Sciatic nerve (tissue), 2 donors: ENCODE data around the gene POLG2. TPM values are rescaled to one million over a fixed set of nuclear protein-coding genes. Genes with fewer than 3 reads are reported as not detected.
"Not testable (repeated sequence)": the region's sequence is repeated elsewhere in the genome, so short reads cannot be mapped to it uniquely, and the experiment has no call there.

ENCODE experiments used
- ATAC-seq: fragments of 200-7000 bp; cut with Tn5 transposase; one replicate; pipeline ENCODE4 v1.9.1; 2020; ENCODE audit warnings: mild to moderate bottlenecking, moderate library complexity
- DNase-seq: peaks from one replicate; pipeline ENCODE4 v3.0.0-alpha.2; 2020; ENCODE audit warnings: low spot score
- intact Hi-C: fragments of 100-400 bp; cut with DNase I; formaldehyde crosslinking; loops from one replicate; pipeline ENCODE4 v1.14.2; 2022
- total RNA-seq: library from RNA; stranded (reverse); fragmentation: NEBNext Ultra II Directional; extraction: Animal tissue kit (Norgen Biotek cat#: 25700); gene quantifications from one replicate; pipeline ENCODE4 v1.2.1, GENCODE V29; 2021
- donor health status: DM: no; HTN: no; CAD: no.
- donor health status: DM: no; HTN: no; CAD: no.

Gene POLG2
- total RNA-seq, 1 donor from 2014 or later = 19.4 TPM

DNA sequence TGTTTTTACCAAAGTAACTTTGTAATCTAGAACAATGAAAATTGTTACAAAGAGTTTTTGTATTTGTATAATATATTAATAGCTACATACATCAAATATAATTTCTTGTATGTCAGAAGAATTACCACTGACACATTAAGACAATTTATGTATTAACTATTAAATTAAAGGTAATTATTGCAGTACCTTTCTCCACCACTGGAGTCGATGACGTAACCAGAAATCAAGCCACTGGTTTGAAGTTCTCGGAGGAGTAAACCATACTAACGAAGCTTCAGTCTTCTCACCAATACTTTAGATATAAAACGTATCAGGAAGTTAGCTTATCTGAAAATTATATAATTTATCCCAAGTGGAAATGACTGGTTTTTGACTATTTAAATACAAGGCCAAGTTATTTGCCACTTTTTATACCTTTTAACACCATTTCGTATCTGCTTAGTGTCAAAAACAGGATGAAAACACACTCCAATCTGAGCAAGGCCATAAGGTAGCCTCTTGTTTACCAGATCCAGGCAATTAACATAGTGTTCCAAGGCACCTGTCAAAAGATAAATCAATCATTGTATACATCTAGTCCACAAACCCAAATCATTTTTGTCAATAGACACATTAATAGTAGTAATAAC, 4.3 kb downstream of the POLG2 start:
- intact Hi-C loops = no loop called here
- DNase-seq = no peak
- no peak for ATAC-seq

- intact Hi-C loops = no loop called here
- DNase-seq = no peak
- ATAC-seq = no peak
These were observed 4.9 kb downstream of the POLG2 start for GRCh38 chr17:64491994-64492393.

DNA sequence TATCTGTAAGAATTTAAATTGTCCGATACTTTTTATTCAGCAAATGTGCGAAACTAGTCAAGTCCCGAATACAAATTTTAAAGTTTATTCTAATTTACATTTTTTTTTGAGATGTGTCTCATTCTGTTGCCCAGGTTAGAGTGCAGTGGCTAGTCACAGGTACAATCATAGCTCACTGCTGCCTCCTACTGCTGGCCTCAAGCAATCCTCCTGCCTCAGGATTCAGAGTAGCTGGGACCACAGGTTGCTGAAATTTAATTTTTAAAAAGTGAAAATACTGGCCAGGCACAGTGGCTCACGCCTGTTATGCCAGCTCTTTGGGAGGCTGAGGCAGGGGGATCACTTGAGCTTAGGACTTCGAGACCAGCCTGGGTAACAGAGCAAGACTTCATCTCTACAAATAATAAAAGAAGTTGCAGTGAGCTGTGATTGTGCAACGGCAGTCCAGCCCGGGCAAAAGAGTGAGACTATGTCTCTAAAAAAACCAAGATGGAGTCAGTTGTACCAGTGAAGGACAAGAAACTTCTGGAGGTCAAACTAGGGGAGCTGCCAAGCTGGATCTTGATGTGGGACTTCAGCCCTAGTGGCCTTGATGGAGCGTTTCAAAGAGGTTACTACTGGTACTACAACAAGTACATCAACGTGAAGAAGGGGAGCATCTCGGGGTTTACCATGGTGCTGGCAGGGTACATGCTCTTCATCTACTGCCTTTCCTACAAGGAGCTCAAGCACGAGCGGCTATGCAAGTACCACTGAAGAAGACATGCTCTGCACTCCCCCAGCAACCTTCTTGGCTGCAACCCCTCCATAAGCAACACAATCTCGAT, 5.6 kb downstream of the POLG2 start:
- ATAC-seq = no peak
- DNase-seq = no peak
- intact Hi-C loops = no loop called here

- ATAC-seq (no peak), DNase-seq (no peak)
- intact Hi-C loops = no loop called here
These were observed 8.6 kb downstream of the POLG2 start for GRCh38 chr17:64488301-64488700.

DNA sequence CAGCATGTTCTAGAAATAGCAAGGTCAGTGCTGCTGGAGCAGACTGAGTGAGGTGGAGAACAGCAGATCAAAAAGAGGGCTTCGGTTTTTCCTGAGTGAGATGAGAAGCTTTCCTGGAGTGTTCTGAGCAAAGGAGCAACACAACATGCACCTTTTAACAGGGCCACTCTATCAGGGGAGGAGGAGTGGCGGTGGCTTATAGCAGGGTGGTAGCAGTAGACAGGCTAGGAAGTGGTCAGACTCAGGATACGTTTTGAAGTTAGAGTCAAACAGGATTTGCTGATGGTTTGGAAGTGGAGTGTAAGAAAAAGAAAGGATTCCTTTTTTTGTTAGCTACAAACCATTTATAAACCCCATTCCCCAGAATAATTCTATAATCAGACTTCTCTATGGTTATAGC, 12.5 kb downstream of the POLG2 start:
- no peak for ATAC-seq
- DNase-seq = no peak
- intact Hi-C loops = no loop called here

- intact Hi-C loops = no loop called here
- no peak for DNase-seq
- ATAC-seq = no peak
These were observed 15.9 kb downstream of the POLG2 start for GRCh38 chr17:64480951-64481350.

- DNase-seq (no peak), ATAC-seq (no peak)
- intact Hi-C loops = no loop called here
These were observed 19.0 kb downstream of the POLG2 start for GRCh38 chr17:64477849-64478248.

DNA sequence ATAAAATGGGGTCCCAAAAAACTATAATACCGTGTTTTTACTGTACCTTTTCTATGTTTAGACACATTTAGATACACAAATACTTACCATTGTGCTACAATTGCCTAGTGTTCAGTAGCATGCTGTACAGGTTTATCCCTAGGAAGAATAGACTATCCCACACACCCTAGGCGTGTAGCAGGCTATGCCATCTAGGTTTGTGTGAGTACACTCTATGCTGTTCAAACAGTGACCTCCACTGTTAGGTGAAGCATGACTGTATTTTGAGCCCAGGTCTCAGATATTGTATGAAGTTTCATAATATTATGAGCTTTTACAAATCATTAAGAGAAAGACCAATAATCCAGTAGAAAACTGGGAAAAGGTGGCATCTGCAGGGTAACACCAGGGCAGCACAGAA, 24.3 kb downstream of the POLG2 start:
- no peak for DNase-seq
- intact Hi-C loops = no loop called here
- no peak for ATAC-seq

DNA sequence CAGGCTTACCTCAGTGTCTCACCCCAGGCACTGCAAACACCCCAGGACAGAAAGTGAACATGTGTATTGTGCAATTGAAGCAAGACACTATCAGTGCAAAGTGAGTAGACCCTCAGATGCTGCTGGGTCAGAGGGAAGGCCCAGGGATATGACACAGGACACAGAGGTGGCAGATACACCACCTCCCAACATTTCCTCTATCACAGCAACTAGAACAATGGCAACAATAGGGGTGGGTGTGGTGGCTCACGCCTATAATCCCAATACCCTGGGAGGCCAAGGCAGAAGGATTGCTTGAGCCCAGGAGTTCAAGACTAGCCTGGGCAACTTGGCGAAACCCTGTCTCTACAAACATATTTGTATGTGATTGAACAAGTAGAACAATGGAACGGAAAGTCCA, 25.4 kb downstream of the POLG2 start:
- intact Hi-C loops = no loop called here
- DNase-seq (no peak), ATAC-seq (no peak)

DNA sequence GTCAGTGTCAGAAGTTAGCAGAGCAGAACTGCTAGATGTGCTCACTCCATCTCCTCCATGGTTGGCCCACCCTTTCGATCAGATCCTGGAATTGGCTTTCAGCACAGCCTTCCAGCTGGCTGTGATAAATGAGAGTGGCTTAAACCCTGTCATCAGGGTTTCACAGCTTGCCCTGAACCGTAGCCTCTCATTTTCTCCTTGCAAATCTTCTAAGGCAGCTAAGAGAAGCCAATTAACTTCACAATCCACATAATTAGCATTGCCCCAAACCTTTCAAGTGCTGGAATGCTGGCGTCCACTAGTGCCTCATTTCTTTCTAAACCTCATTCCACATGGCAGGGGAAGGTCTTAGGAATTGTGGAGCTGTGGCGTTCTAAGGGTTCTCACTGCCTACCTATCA, 26.2 kb downstream of the POLG2 start:
- ATAC-seq (no peak), DNase-seq (no peak)
- intact Hi-C loops = no loop called here

DNA sequence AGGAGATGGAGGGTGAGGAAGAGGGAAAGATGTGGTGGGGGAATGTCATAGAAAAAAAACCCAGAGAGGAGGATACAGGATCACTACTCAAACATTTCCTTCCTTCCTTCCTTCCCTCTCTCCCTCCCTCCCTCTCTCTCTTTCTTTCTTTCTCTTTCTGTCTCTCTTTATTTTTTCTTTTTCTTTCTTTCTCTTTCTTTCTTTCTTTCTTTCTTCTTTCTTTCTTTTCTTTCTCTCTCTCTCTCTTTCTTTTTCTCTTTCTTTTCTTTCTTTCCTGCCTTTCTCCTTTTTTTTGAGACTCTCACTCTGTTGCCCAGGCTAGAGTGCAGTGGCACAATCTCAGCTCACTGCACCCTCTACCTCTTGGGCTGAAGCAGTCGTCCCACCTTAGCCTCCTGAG, 30.0 kb downstream of the POLG2 start:
- DNase-seq, ATAC-seq, intact Hi-C loops: not testable (repeated sequence)

DNA sequence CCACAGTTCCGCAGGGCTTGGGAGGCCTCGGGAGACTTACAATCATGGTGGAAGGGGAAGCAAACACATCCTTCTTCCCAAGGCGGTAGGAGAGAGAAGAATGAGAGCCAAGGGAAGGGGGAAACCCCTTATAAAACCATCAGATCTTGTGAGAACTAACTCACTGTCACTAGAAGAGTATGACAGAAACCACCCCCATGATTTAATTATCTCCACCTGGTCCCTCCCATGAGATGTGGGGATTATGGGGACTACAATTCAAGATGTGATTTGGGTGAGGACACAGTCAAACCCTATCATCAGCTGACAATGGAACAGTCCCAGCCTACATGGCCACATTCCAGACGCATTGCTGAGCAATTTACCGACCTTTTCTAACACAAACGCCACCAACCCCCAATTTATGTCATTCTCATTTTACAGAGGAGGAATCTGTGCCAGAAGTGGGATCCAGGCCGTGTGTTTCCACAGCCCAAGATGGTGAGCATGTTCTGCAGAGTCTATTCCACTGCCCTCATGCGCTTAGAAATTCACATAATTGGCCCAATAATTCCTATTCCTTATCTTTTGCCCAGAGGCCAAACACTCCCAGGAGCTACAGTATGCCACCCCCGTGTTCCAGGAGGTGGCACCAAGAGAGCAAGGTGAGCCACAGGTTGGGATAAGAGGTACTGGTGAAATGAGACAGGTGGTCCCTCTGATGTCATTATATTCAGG, 30.7 kb downstream of the POLG2 start:
- intact Hi-C loops = no loop called here
- ATAC-seq (no peak), DNase-seq (no peak)

GRCh38 chr17:64461788-64462187, 35.1 kb downstream of the POLG2 start:
- no peak for ATAC-seq
- intact Hi-C loops = no loop called here

GRCh38 chr17:64460955-64461354, 35.9 kb downstream of the POLG2 start:
- ATAC-seq (peak; percentile 63), DNase-seq (no peak)
- intact Hi-C loops = no loop called here

More at GRCh38 chr17:64461788-64462187, 35.1 kb downstream of the POLG2 start:
- no peak for DNase-seq

DNA sequence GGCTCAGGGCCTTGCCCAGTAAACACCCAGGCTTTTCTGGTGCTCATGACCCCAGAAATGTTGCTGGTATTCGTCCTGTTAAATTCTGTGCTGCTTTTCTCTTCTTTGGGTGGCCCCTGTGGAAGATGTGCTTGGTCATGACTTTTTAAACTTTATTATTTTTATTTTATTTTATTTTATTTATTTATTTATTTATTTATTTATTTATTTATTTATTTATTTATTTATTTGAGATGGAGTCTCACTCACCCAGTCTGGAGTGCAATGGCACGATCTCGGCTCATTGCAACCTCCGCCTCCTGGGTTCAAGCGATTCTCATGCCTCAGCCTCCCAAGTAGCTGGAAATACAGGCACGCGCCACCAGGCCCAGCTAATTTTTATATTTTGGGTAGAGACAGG, 37.0 kb downstream of the POLG2 start:
- DNase-seq, intact Hi-C loops, ATAC-seq: not testable (repeated sequence)

DNA sequence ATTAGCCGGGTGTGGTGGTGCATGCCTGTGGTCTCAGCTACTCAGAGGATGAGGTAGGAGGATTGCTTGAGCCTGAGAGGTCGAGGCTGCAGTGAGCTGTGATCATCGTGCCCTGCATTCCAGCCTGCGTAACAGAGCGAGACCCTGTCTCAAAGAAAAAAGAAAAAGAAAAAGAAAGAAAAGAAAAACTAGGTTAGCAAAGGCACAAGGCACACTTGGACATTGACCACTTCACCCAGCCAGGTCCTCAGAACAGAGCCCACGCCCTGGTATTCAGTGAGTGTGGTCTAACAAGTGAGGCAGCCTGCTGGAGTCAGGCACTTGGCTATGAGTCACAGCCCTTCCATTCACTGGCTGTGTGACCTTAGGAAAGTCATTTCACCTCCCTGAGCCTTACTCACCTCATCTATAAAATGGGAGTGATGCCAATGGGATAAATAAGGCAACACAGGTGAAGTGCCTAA, 37.5 kb downstream of the POLG2 start:
- intact Hi-C loops = no loop called here
- ATAC-seq (no peak), DNase-seq (no peak)

DNA sequence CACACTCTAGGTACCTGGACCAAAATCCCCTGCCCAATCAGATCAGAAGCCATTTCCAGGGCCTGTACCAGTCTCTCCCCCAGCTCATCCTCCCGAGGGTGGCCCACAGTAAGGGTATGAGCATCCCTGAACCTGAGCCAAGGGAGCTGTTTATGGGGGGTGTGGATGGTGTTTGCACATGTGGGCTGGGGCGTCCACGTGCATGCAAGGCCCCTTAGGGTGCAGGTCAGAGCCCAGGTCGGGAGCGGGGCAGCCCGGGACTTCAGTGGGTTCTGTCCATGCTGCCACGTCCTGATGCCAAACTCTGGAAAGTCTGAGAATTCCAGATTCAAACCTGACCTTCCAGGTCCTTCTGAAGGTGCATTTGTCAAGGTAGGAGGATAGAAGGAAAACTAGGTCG, 38.1 kb downstream of the POLG2 start:
- no peak for DNase-seq
- ATAC-seq = no peak
- intact Hi-C loops = no loop called here

DNA sequence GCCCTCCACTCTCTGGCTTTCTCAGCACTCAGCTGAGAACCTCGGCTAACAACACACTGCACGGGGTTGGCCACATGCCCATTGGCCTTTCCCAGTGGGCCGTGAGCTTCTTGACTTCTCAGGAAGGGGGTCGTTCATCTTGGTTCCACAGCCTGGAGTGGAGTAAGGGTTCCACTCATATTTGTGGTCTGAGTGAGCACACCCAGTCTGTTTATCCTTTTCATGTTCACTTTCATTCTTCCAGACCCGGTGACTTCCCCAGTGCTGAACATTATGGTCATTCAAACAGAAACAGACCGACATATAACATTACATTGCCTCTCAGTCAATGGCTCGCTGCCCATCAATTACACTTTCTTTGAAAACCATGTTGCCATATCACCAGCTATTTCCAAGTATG, 39.7 kb downstream of the POLG2 start:
- DNase-seq = peak; percentile 61

GRCh38 chr17:64455993-64456885, 40.6 kb downstream of the POLG2 start:
- intact Hi-C loops = no loop called here
- DNase-seq (no peak), ATAC-seq (peak; percentile 50)

More for the DNA sequence above, 39.7 kb downstream of the POLG2 start:
- intact Hi-C loops = no loop called here
- ATAC-seq = peak; percentile 44
